ENCODE results near the gene METTL2B.
A peak's percentile ranks its signal among the peaks of the same experiment; 100 is the strongest.
"Not testable (repeated sequence)": the region's sequence is repeated elsewhere in the genome, so short reads cannot be mapped to it uniquely, and the experiment has no call there.

Gene METTL2B

GRCh38 chr7:128455543-128456254, 20.8 kb upstream of the METTL2B start, which contains the start of gene HILPDA:
HILPDA (plus strand) TSS chr7:128455878; CDS start chr7:128457269, 1,391 bp downstream.
- DNase-seq = peak; percentile 97

- no peak for DNase-seq
These were observed 20.3 kb upstream of the METTL2B start for GRCh38 chr7:128456255-128456725.

- DNase-seq = not testable (repeated sequence)
These were observed 19.2 kb upstream of the METTL2B start for GRCh38 chr7:128457385-128457784.

GRCh38 chr7:128458956-128459355, 17.6 kb upstream of the METTL2B start:
- no peak for DNase-seq

GRCh38 chr7:128459394-128459878, 17.1 kb upstream of the METTL2B start:
- peak; percentile 49 for DNase-seq

- DNase-seq = no peak
These were observed 14.1 kb upstream of the METTL2B start for GRCh38 chr7:128462460-128462859.

- DNase-seq = not testable (repeated sequence)
These were observed 13.2 kb upstream of the METTL2B start for GRCh38 chr7:128463345-128463744.

- DNase-seq = not testable (repeated sequence)
These were observed 12.6 kb upstream of the METTL2B start for GRCh38 chr7:128463933-128464332.

- DNase-seq = not testable (repeated sequence)
These were observed 9.7 kb upstream of the METTL2B start for GRCh38 chr7:128466871-128467270.

GRCh38 chr7:128477336-128477690, 765 bp downstream of the METTL2B start:
- not testable (repeated sequence) for DNase-seq

- DNase-seq = not testable (repeated sequence)
These were observed 2.5 kb downstream of the METTL2B start for GRCh38 chr7:128479082-128479481.

- not testable (repeated sequence) for DNase-seq
These were observed 11.6 kb downstream of the METTL2B start for GRCh38 chr7:128488134-128488533.

- no peak for DNase-seq
These were observed 20.9 kb downstream of the METTL2B start for GRCh38 chr7:128497405-128497804.

GRCh38 chr7:128505416-128505815, 28.9 kb downstream of the METTL2B start:
- DNase-seq = not testable (repeated sequence)

- not testable (repeated sequence) for DNase-seq
These were observed 30.3 kb downstream of the METTL2B start for GRCh38 chr7:128506819-128507218.

- not testable (repeated sequence) for DNase-seq
These were observed 30.9 kb downstream of the METTL2B start for GRCh38 chr7:128507321-128507993.

- not testable (repeated sequence) for DNase-seq
These were observed 35.1 kb downstream of the METTL2B start for GRCh38 chr7:128511692-128512091.

GRCh38 chr7:128515232-128515631, 38.7 kb downstream of the METTL2B start:
- not testable (repeated sequence) for DNase-seq

- not testable (repeated sequence) for DNase-seq
These were observed 40.5 kb downstream of the METTL2B start for GRCh38 chr7:128517023-128517422.

GRCh38 chr7:128523226-128523931, 46.8 kb downstream of the METTL2B start:
- DNase-seq = peak; percentile 63

GRCh38 chr7:128523932-128524524, 47.5 kb downstream of the METTL2B start:
- DNase-seq = not testable (repeated sequence)

- DNase-seq = not testable (repeated sequence)
These were observed 49.0 kb downstream of the METTL2B start for GRCh38 chr7:128525584-128525983.

GRCh38 chr7:128526062-128526466, 49.5 kb downstream of the METTL2B start:
- not testable (repeated sequence) for DNase-seq

Measured in activated CD4-positive, CD25-positive, alpha-beta regulatory T cell treated with anti-CD3 and anti-CD28 coated beads, Interleukin-2, amount 50 U/mL, for 72 hours (primary cell).